IMR-90 (cell line): ENCODE results near the gene CSTB. TPM values are rescaled to one million over a fixed set of nuclear protein-coding genes. Genes with fewer than 3 reads are reported as not detected.

Experiments used
- ATAC-seq: fragments of 200-7000 bp; cut with Tn5 transposase; 2 replicates; pipeline ENCODE4 v1.9.1; 2020; ENCODE audit warnings: low read depth, mild to moderate bottlenecking, moderate library complexity
- BruUV-seq: library from RNA; stranded (reverse); fragments of 400-500 nt; replicated peaks from 2 replicates; lab custom pipeline; 2021; lab: Mats Ljungman, UMichigan
- CTCF ChIA-PET: fragments of 300-600 bp; formaldehyde crosslinking; extraction: SDS; loops from one replicate; lab custom pipeline; 2021; ENCODE audit warnings: antibody characterized with exemption; lab: Yijun Ruan, JAX
- POLR2A ChIA-PET: fragments of 300-600 bp; sonication (Branson Sonifier 250); formaldehyde crosslinking; loops from one replicate; lab custom pipeline; 2022; ENCODE audit warnings: antibody characterized with exemption; ENCODE audit not compliant: unreplicated experiment; lab: Charles Lee
- DNase-seq: peaks from one replicate; pipeline ENCODE4 v3.0.0; 2013
- H2AFZ ChIP-seq: replicated peaks from 2 replicates; pipeline ENCODE3; 2013; ENCODE audit warnings: low read length, mild to moderate bottlenecking; ENCODE audit not compliant: poor library complexity
- H2AK5ac ChIP-seq: 2 replicates; pipeline ENCODE4 v1.6.1; 2013; ENCODE audit warnings: low read depth, low read length, inconsistent platforms
- H2AK9ac ChIP-seq: replicated peaks from 2 replicates; pipeline ENCODE3; 2013; ENCODE audit warnings: mild to moderate bottlenecking, low read depth, low read length, moderate library complexity; ENCODE audit not compliant: poor library complexity
- H2BK120ac ChIP-seq: 2 replicates; pipeline ENCODE4 v1.6.1; 2013; ENCODE audit warnings: low read depth, low read length, inconsistent platforms
- H2BK15ac ChIP-seq: 3 replicates; pipeline ENCODE4 v1.6.1; 2013; ENCODE audit warnings: low read depth, low read length, inconsistent platforms
- H2BK20ac ChIP-seq: 2 replicates; pipeline ENCODE4 v1.6.1; 2013; ENCODE audit warnings: low read depth, mild to moderate bottlenecking, inconsistent platforms, low read length, moderate library complexity
- H2BK5ac ChIP-seq: 2 replicates; pipeline ENCODE4 v1.6.1; 2013; ENCODE audit warnings: mild to moderate bottlenecking, low read depth, low read length, inconsistent platforms; ENCODE audit not compliant: poor library complexity, severe bottlenecking
- H3K14ac ChIP-seq: replicated peaks from 2 replicates; pipeline ENCODE4 v1.6.1; 2013; ENCODE audit warnings: low read depth, low read length, inconsistent platforms
- H3K18ac ChIP-seq: 2 replicates; pipeline ENCODE4 v1.6.1; 2013; ENCODE audit warnings: low read depth, low read length, control low read depth
- H3K23ac ChIP-seq: 2 replicates; pipeline ENCODE4 v1.6.1; 2013; ENCODE audit warnings: low read depth, low read length, inconsistent platforms
- H3K27ac ChIP-seq: 2 replicates; pipeline ENCODE4 v1.5.1; 2013; ENCODE audit warnings: mild to moderate bottlenecking, control low read depth, low read length; ENCODE audit not compliant: insufficient read depth
- H3K27me3 ChIP-seq: 2 replicates; pipeline ENCODE4 v1.6.1; 2013; ENCODE audit warnings: low read length; ENCODE audit not compliant: control insufficient read depth, insufficient read depth
- H3K36me3 ChIP-seq: 2 replicates; pipeline ENCODE4 v1.6.1; 2013; ENCODE audit warnings: low read length, mixed read lengths; ENCODE audit not compliant: control insufficient read depth, insufficient read depth
- H3K4ac ChIP-seq: 2 replicates; pipeline ENCODE4 v1.6.1; 2013; ENCODE audit warnings: low read depth, low read length, inconsistent platforms
- H3K4me1 ChIP-seq: 2 replicates; pipeline ENCODE4 v1.6.1; 2013; ENCODE audit warnings: low read length, mixed read lengths; ENCODE audit not compliant: control insufficient read depth, insufficient read depth
- H3K4me2 ChIP-seq: 2 replicates; pipeline ENCODE4 v1.6.1; 2013; ENCODE audit warnings: low read depth, mild to moderate bottlenecking, control low read depth, low read length, moderate library complexity
- H3K4me3 ChIP-seq: 2 replicates; pipeline ENCODE4 v1.5.1; 2013; ENCODE audit warnings: low read depth, mild to moderate bottlenecking, control low read depth, low read length, moderate library complexity; ENCODE audit not compliant: insufficient read depth
- H3K56ac ChIP-seq: 2 replicates; pipeline ENCODE4 v1.6.1; 2013; ENCODE audit warnings: low read length, inconsistent platforms; ENCODE audit not compliant: insufficient read depth; ENCODE audit errors: extremely low read depth
- H3K79me1 ChIP-seq, 2 experiments: 2 replicates each; pipeline ENCODE4 v1.6.1; 2013; ENCODE audit warnings: low read length in 2 of 2, inconsistent platforms in 1 of 2, low read depth in 1 of 2
- H3K9ac ChIP-seq: 2 replicates; pipeline ENCODE4 v1.6.1; 2013; ENCODE audit warnings: low read depth, low read length, control low read depth
- H3K9me1 ChIP-seq: 2 replicates; pipeline ENCODE4 v1.6.1; 2013; ENCODE audit warnings: low read length, inconsistent platforms; ENCODE audit not compliant: insufficient read depth
- H3K9me3 ChIP-seq: 2 replicates; pipeline ENCODE4 v1.6.1; 2013; ENCODE audit warnings: low read length; ENCODE audit not compliant: control insufficient read depth, insufficient read depth
- H4K20me1 ChIP-seq: 2 replicates; pipeline ENCODE4 v1.6.1; 2013; ENCODE audit warnings: low read length, inconsistent platforms; ENCODE audit not compliant: insufficient read depth
- H4K5ac ChIP-seq: 2 replicates; pipeline ENCODE4 v1.6.1; 2013; ENCODE audit warnings: mild to moderate bottlenecking, low read depth, low read length, control low read depth
- H4K8ac ChIP-seq, 2 experiments: 2 replicates each; pipeline ENCODE4 v1.6.1; 2013; ENCODE audit warnings: low read depth in 2 of 2, low read length in 2 of 2, control low read depth in 1 of 2, inconsistent platforms in 1 of 2
- H4K91ac ChIP-seq: 2 replicates; pipeline ENCODE4 v1.6.1; 2013; ENCODE audit warnings: low read depth, low read length, inconsistent platforms; ENCODE audit not compliant: insufficient read depth
- BHLHE40 ChIP-seq: fragments of 150-350 bp; IDR thresholded peaks from 2 replicates; pipeline ENCODE4 v1.6.1; 2016; ENCODE audit warnings: mild to moderate bottlenecking, low read depth, low read length
- CTCF ChIP-seq: conservative IDR thresholded peaks from 2 replicates; pipeline ENCODE4 v1.5.1; 2012; ENCODE audit warnings: mild to moderate bottlenecking, low read depth, low read length, improper control_type of control experiment
- FOS ChIP-seq: fragments of 150-350 bp; IDR thresholded peaks from 2 replicates; pipeline ENCODE4 v1.6.1; 2016; ENCODE audit warnings: low read depth, low read length
- MAFK ChIP-seq: IDR thresholded peaks from 2 replicates; pipeline ENCODE4 v1.6.1; 2012; ENCODE audit warnings: low read depth, low read length, improper control_type of control experiment
- MAZ ChIP-seq: IDR thresholded peaks from 2 replicates; pipeline ENCODE4 v1.6.1; 2012; ENCODE audit warnings: low read depth, mild to moderate bottlenecking, low read length, improper control_type of control experiment, moderate library complexity, borderline replicate concordance
- MXI1 ChIP-seq: IDR thresholded peaks from 2 replicates; pipeline ENCODE4 v1.6.1; 2012; ENCODE audit warnings: low read depth, mild to moderate bottlenecking, low read length, moderate library complexity, borderline replicate concordance
- NFE2L2 ChIP-seq: fragments of 150-350 bp; IDR thresholded peaks from 2 replicates; pipeline ENCODE4 v1.6.1; 2016; ENCODE audit warnings: low read depth, mild to moderate bottlenecking, low read length
- POLR2A ChIP-seq: IDR thresholded peaks from 2 replicates; pipeline ENCODE4 v1.6.1; 2012; ENCODE audit warnings: mild to moderate bottlenecking, low read depth, low read length
- RAD21 ChIP-seq: IDR thresholded peaks from 2 replicates; pipeline ENCODE4 v1.6.1; 2012; ENCODE audit warnings: low read length, improper control_type of control experiment
- RCOR1 ChIP-seq: IDR thresholded peaks from 2 replicates; pipeline ENCODE4 v1.6.1; 2012; ENCODE audit warnings: mild to moderate bottlenecking, low read length, improper control_type of control experiment; ENCODE audit not compliant: insufficient replicate concordance
- RFX5 ChIP-seq: IDR thresholded peaks from 2 replicates; pipeline ENCODE4 v1.8.0; 2012; ENCODE audit warnings: low read depth, mild to moderate bottlenecking, low read length, moderate library complexity
- SMC3 ChIP-seq: fragments of 150-350 bp; IDR thresholded peaks from 2 replicates; pipeline ENCODE4 v1.6.1; 2016; ENCODE audit warnings: low read depth, mild to moderate bottlenecking, antibody characterized with exemption, low read length, moderate library complexity
- WGBS, 2 experiments: methylation state at CpG; one replicate each; pipeline versions ENCODE4 v1.1.5 to v1.1.7; 2013; ENCODE audit warnings: missing lambda C conversion rate in 2 of 2; ENCODE audit not compliant: insufficient read length in 1 of 2; ENCODE audit errors: extremely low coverage in 2 of 2; 5-methylcytosine and 5-hydroxymethylcytosine counted together
- dilution Hi-C: fragments of 300-500 bp; cut with HindIII; formaldehyde crosslinking; loops from one replicate; pipeline ENCODE4 v1.14.3; 2018; ENCODE audit warnings: low sequenced_read_pairs; ENCODE audit not compliant: unreplicated experiment
- in situ Hi-C: fragments of 300-500 bp; cut with MboI; formaldehyde crosslinking; loops from 3 replicates; pipeline ENCODE4 v1.14.3; 2019; ENCODE audit warnings: low sequenced_read_pairs, inconsistent platforms, mixed read lengths
- intact Hi-C: fragments of 100-400 bp; cut with micrococcal nuclease; formaldehyde crosslinking; loops from 2 replicates; pipeline ENCODE4 v1.10.0; 2022
- polyA plus RNA-seq, 3 experiments: library from polyadenylated mRNA; depleted of rRNA; stranded (reverse); fragments of >200 nt; gene quantifications; 2 replicates each; pipeline ENCODE4 v1.2.3, GENCODE V29; 2012; ENCODE audit warnings: low replicate concordance in 1 of 3
- total RNA-seq: library from RNA; depleted of rRNA; stranded (reverse); fragments of >200 nt; gene quantifications from 2 replicates; pipeline ENCODE4 v1.2.3, GENCODE V29; 2012
- TF ChIP-seq, protein P1 (sequence below): fragments of 150-350 bp; IDR thresholded peaks from 2 replicates; pipeline ENCODE4 v1.6.1; 2016; ENCODE audit warnings: low read depth, mild to moderate bottlenecking, low read length, moderate library complexity, borderline replicate concordance

CSTB gene
- total and polyA plus RNA-seq, 2 of the 4 experiments (the other 2 are of a cell fraction), result 6.1 to 71.7 TPM

- Histone ChIP-seq H2AK9ac (no peak overlapping the region), H3K4me2 (no peak overlapping the region), H3K18ac (no peak overlapping the region), H2BK120ac (no peak overlapping the region), H3K9me1 (peaks cover 14% of the 10 kb centered on the region), H4K5ac (no peak overlapping the region), H2BK5ac (no peak overlapping the region), H3K4ac (no peak overlapping the region), H3K27ac (no peak overlapping the region), H4K20me1 (peaks cover 15% of the 10 kb centered on the region; the same call in 1 of the 2 replicates), H4K91ac (no peak overlapping the region), H3K27me3 (no peaks in the 10 kb centered on the region), H2AFZ (no peak overlapping the region), H3K4me1 (peaks cover 15% of the 10 kb centered on the region), H3K79me1 (peaks cover 0 to 27% of the 10 kb centered on the region in 2 experiments; a peak in 3 of 4 replicates), H3K4me3 (no peak overlapping the region), H2AK5ac (no peak overlapping the region), H3K9ac (no peak overlapping the region), H3K36me3 (peaks cover 16% of the 10 kb centered on the region), H2BK20ac (no peak overlapping the region), H3K23ac (no peak overlapping the region), H4K8ac (no peak overlapping the region), H3K14ac (no peak overlapping the region), H3K56ac (no peak overlapping the region), H3K9me3 (no peaks in the 10 kb centered on the region), H2BK15ac (no peak overlapping the region)
- in situ Hi-C loops (no loop called here), dilution Hi-C loops (no loop called here), intact Hi-C loops (no loop called here)
- CTCF ChIA-PET, result interaction anchor here (0.6 kb wide), 1 partner anchor 101 kb away, joined by 5 read pairs; no protein-coding TSS in a partner anchor
- DNase-seq, result no peak
- BruUV-seq, result no TSS peak
- WGBS, 2 experiments, result 83% methylated on average over 2 of the region's 13 CpGs; no CpG with 5 or more reads in 1 of the 2 experiments
- TF ChIP-seq RFX5 (no peak), CTCF (no peak), MAZ (no peak), NFE2L2 (no peak), BHLHE40 (no peak), MAFK (no peak), FOS (no peak), RCOR1 (no peak), RAD21 (no peak), MXI1 (no peak), POLR2A (no peak), SMC3 (no peak)
- TF ChIP-seq, protein P1, sequence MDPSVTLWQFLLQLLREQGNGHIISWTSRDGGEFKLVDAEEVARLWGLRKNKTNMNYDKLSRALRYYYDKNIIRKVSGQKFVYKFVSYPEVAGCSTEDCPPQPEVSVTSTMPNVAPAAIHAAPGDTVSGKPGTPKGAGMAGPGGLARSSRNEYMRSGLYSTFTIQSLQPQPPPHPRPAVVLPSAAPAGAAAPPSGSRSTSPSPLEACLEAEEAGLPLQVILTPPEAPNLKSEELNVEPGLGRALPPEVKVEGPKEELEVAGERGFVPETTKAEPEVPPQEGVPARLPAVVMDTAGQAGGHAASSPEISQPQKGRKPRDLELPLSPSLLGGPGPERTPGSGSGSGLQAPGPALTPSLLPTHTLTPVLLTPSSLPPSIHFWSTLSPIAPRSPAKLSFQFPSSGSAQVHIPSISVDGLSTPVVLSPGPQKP, result no peak
- no peak for ATAC-seq
- POLR2A ChIA-PET, result no interaction called here
Measured at GRCh38 chr21:43771698-43772424, 4.2 kb downstream of the CSTB start.
